GM12891 (cell line): ENCODE measurements around the gene SLAMF7.
"Not testable (repeated sequence)": the region's sequence is repeated elsewhere in the genome, so short reads cannot be mapped to it uniquely, and the experiment has no call there.

ENCODE experiments used
- DNase-seq: peaks from one replicate; pipeline ENCODE4 v3.0.0; 2011; ENCODE audit warnings: low spot score; ENCODE audit not compliant: insufficient read length
- FAIRE-seq: peaks from 2 replicates; lab custom pipeline; 2011; peaks lifted over from hg19 to GRCh38; lab: Jason Lieb, UNC
- PAX5 ChIP-seq: IDR thresholded peaks from 2 replicates; pipeline ENCODE4 v1.6.1; 2011; ENCODE audit warnings: low read length, moderate library complexity, mild to moderate bottlenecking; ENCODE audit not compliant: insufficient read depth, severe bottlenecking
- POLR2A ChIP-seq: IDR thresholded peaks from 2 replicates; pipeline ENCODE4 v1.6.1; 2011; ENCODE audit warnings: low read depth, low read length, control low read depth
- POLR2AphosphoS5 ChIP-seq: IDR thresholded peaks from 2 replicates; pipeline ENCODE4 v1.6.1; 2011; ENCODE audit warnings: low read depth, low read length, control low read depth
- POU2F2 ChIP-seq: IDR thresholded peaks from 2 replicates; pipeline ENCODE4 v1.6.1; 2011; ENCODE audit warnings: low read depth, mild to moderate bottlenecking, control low read depth, low read length, moderate library complexity
- SPI1 ChIP-seq: IDR thresholded peaks from 2 replicates; pipeline ENCODE4 v1.6.1; 2011; ENCODE audit warnings: low read depth, low read length, control low read depth
- TAF1 ChIP-seq: IDR thresholded peaks from 2 replicates; pipeline ENCODE4 v1.6.1; 2011; ENCODE audit warnings: low read depth, low read length, control low read depth

Gene SLAMF7

DNA sequence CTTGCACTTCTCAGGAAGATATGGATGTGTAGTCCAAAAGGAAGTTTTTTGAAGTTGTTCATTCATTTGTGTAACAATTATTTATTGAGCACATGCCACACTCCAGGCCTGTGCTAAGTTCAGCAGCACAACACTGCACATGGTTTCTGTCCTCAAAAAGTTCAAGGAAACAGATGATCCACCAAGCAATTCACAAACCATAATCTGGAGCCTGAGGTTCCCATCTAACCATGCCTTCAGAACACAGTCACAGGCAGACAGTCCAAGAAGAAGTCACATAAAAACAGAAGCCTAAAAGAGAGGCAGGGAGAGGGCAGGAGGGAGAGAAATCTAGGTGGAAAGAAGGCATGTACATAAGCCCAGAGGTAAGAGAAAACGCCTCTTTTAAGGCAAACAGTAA, 29.3 kb upstream of the SLAMF7 start:
- no peak for TF ChIP-seq POLR2A
- no peak for TF ChIP-seq POU2F2
- no peak for TF ChIP-seq SPI1
- TF ChIP-seq PAX5 = no peak
- TF ChIP-seq TAF1 = no peak
- TF ChIP-seq POLR2AphosphoS5 = no peak
- DNase-seq (no peak), FAIRE-seq (peak; percentile 20)

DNA sequence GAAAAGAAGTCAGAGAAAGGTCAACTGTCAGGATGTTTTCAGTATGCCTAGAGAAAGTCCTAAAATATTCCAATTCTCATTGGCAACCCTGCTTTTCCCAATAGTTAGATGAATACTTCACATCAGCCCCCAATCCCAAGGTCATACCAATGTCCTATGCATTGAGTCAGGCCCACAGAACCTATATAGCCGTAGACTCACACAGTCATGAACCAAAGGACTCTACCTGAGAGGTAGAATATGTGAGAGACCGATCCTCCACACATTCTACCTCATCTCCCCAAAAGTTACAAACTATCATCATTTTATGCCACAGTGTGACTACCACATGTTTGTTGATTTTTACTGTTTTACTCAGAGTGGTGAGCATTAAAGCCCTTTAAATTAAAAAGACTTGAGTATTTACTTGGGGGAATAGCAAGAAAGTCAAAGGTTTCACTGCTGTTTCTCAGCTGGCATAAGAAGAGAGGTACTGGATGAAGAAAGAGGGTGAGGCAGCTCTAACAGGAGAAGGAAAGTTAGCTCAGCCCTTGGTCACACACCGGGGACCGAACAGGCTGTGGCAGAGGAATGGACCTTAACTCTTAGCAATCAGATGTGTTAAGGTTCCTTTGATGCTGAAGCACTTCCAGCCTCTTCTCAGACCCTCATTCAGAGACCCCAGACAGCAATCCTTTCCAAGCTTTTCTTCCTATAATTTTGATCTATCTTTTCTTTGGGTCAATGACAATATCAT, 28.4 kb upstream of the SLAMF7 start:
- TF ChIP-seq SPI1 (no peak), POLR2A (peak; percentile 30; the same call in 1 of the 2 replicates), POLR2AphosphoS5 (peak; percentile 69), TAF1 (no peak), PAX5 (no peak)
- FAIRE-seq (peak; percentile 78), DNase-seq (no peak)

DNA sequence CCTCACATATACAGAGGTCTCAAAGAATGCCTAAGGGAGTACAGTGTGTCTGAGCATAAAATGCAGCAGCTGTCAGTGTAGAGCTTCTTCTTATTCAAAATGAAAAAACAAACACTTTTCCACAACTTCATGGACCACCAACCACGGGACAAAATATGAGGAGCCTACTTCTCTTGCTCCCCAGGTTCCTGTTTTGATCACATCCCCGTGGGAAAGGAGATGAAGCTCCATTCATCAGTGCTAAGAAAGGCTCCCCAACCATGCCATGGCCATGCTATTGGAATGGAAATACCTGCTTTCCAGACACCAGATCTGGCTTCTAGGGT, 27.8 kb upstream of the SLAMF7 start:
- no peak for DNase-seq
- FAIRE-seq = no peak
- TF ChIP-seq POLR2A (no peak), POU2F2 (no peak), POLR2AphosphoS5 (no peak), SPI1 (no peak), PAX5 (no peak), TAF1 (no peak)

DNA sequence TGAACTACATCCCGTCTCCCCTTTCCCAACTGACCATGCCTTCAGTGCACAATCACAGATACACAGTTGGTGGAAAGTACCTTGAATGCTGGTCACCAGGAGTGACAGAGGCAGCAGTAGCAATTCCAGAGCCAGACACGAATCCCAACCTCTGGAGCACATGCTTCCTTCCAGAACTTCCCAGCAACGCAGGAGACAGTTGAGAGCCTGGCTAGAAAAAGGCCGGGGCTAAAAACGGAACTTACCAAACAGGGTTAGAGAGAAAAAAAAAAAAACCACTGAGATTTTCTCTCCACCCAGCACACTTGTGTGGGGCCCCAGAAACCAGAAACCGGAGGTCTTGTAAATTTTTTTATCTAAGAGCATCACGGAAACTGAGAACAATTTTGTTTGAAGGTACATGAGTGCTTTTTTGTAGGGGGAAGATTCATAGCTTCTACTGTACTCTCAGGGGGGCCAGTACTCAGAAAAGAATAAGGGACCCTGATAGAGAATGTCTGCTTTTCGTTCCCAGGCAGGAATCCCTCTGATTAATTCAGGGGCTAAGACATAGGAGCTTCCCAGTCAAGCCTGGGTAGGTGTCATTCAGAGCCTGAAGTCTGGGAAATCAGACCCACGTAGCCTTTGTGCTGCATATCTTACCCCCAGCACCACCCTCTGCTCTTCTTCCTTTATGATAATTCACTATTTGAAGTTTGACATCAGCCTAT, 27.3 kb upstream of the SLAMF7 start, which contains the start of gene CD48:
CD48 (minus strand) TSS at position 221 of the 710 bp plus-strand sequence; CDS start at position 162, 59 bp downstream.
- DNase-seq (no peak), FAIRE-seq (peak; percentile 92)
- TF ChIP-seq TAF1 (peak; percentile 55), POLR2A (peak; percentile 67; the same call in 1 of the 2 replicates), POU2F2 (no peak), POLR2AphosphoS5 (peak; percentile 65; the same call in 1 of the 2 replicates), PAX5 (no peak)

DNA sequence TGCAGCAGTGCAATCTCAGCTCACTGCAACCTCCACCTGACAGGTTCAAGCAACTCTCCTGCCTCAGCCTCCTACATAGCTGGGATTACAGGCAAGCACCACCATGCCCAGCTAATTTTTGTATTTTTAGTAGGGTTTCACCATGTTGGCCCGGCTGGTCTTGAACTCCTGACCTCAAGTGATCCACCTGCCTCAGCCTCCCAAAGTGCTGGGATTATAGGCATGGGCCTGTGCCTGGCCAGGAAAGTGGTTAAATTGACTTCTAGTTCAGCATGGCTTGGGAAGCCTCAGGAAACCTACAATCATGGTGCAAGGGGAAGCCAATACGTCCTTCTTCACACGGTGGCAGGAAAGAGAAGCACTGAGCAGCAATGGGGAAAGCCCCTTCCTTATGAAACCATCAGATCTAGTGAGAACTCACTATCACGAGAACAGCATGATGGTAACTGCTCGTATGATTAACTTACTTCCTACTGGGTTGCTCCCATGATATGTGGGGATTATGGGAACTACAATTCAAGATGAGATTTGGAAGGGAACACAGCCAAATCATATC, 26.4 kb upstream of the SLAMF7 start:
- TF ChIP-seq POLR2AphosphoS5 (peak; percentile 79), POLR2A (peak; percentile 64), POU2F2 (peak; percentile 24; the same call in 1 of the 2 replicates), TAF1 (peak; percentile 77), SPI1 (peak; percentile 38)
- not testable (repeated sequence) for DNase-seq
- FAIRE-seq = peak; percentile 100

DNA sequence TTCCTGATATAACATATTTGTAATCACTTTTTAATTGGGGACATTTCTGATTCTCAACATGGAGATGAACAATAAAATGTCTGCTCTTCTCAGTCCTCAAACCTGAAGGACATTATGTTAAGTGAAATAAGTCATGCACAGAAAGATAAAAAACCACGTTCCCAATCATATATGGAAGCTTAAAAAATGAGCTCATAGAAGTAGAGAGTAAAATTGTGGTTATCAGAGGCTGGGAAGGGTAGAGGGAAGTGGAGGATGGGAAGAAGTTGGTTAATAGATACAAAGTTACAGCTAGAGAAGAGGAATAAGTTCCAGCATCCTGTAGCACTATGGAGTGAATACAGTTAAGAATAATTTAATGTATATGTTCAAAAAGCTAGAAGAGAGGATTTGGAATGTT, 25.9 kb upstream of the SLAMF7 start:
- DNase-seq (no peak), FAIRE-seq (peak; percentile 70)
- TF ChIP-seq PAX5 (no peak), POU2F2 (no peak), SPI1 (no peak), POLR2AphosphoS5 (no peak), POLR2A (no peak), TAF1 (no peak)

DNA sequence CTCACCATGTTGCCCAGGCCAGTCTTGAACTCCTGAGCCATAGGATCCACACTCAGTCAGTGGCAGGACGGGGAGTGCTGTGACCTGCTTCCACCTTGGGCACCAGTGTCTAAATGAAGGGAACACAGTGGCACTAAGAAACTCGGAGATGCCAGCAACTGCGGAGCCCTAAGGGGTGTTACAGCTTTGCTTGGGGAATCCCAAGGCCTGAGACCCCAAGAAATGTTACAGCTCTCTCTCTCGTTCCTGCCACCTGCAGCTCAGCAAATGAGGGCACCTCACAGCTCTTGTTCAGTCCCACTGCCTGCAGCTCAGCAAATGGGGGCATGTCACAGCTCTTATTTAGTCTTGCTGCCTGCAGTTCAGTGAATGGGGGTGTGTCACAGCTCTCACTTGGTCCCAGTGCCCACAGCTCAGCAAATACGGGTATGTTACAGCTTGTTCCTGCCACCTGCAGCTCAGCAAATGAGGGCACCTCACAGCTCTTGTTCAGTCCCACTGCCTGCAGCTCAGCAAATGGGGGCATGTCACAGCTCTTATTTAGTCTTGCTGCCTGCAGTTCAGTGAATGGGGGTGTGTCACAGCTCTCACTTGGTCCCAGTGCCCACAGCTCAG, 24.9 kb upstream of the SLAMF7 start:
- DNase-seq = not testable (repeated sequence)
- FAIRE-seq = peak; percentile 98

DNA sequence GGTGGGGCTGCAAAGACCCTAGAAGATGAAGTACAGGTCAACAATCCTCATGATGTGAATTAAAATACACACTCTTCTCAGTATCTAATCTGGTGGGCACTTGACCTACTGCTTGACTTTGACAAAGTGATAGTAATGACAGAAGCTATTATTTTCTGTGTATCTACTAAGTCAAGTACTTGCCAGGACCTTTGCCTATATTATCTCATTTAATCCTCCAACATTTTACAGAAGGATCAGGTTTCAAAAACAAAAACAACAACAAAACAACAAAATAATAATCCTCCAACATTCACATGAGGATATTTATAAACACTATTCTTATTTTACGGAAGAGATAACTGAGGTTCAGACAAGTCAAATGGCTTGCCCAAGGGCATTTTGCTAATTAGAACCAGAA, 23.0 kb upstream of the SLAMF7 start:
- no peak for TF ChIP-seq TAF1
- FAIRE-seq (no peak), DNase-seq (no peak)

DNA sequence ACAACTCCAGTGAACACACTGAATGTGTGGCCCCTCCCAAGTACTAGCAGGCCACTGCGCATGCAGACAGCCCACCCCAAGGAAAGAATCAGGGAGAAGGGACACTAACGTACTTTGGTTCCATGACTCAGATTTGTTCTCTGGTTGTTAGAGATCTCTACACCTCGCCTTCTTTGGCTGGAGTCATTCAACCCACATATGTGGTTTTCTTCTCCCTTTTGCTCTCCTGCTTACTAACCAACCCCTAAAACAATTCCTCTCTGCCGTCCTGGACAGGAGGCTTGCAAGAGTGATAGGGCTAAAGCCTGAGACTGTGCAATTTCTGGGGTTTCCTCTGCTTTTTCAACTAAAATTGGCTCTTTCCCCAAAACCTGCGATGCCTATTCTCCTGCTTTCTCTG, 21.7 kb upstream of the SLAMF7 start:
- DNase-seq = no peak
- no peak for FAIRE-seq
- TF ChIP-seq POLR2AphosphoS5 (no peak), SPI1 (no peak), POU2F2 (no peak)

DNA sequence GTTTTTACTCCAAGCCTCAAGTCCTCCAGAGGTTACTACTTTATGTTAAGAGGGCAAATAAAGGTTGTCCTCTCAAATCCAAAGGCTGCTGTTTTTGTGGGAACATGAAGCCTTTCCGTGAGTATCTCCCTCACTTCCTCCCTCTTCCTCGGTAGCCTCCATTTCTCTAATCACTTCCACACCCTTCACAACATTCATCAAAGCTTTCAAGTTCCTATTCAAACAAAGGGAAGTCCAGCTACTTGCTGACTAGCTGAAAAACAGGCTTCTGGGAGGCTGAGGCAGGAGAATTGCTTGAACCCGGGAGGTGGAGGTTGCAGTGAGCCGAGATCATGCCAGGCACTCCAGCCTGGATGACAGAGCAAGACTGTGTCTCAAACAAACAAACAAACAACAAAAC, 20.8 kb upstream of the SLAMF7 start:
- no peak for TF ChIP-seq SPI1
- no peak for TF ChIP-seq PAX5
- FAIRE-seq (no peak), DNase-seq (no peak)
